HG03520 (cell line): ENCODE results near the gene BCL2.
"Not testable (repeated sequence)": the region's sequence is repeated elsewhere in the genome, so short reads cannot be mapped to it uniquely, and the experiment has no call there.

Experiments used
- ATAC-seq: cut with Tn5 transposase; IDR thresholded peaks from one replicate; pipeline ENCODE4 v1.9.1; 2021; ENCODE audit warnings: mild to moderate bottlenecking, moderate library complexity; ENCODE audit not compliant: unreplicated experiment

Gene BCL2

GRCh38 chr18:63237881-63238692 is 81.5 kb downstream of the BCL2 start:
- no peak for ATAC-seq

GRCh38 chr18:63236921-63237846 is 82.4 kb downstream of the BCL2 start:
- ATAC-seq: no peak

GRCh38 chr18:63236406-63236805 is 83.2 kb downstream of the BCL2 start:
- ATAC-seq: no peak

DNA sequence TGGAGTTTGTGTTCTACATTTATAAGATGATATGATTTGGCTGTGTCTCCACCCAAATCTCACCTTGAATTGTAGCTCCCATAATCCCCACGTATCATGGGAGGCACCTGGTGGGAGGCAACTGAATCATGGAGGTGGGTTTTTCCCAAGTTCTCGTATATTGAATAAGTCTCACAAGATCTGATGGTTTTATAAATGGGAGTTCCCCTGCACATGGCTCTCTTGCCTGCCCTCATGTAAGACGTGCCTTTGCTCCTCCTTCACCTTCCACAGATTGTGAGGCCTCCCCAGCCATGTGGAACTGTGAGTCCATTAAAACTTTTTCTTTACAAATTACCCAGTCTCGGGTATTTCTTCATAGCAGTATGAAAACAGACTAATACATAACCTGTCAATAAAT is 83.6 kb downstream of the BCL2 start:
- ATAC-seq: not testable (repeated sequence)

DNA sequence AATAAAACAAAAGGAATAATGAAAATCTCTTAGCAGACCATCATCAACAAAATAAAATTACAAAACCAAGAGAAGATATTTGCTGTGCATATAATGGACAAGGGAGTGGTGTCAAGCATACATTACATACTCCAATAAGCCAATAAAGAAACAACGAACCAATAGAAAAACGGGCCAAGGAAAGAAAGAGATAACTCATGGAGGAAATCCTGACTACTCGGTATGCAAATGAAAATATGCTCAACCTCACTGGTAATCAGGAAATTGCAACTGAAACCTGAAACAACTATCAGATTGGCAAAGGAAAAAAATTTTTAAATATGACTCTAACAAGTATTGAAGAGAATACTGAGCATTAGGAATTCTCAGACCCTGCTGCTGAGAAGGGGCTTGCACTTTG is 84.7 kb downstream of the BCL2 start:
- ATAC-seq: no peak

GRCh38 chr18:63234432-63234831 is 85.1 kb downstream of the BCL2 start:
- no peak for ATAC-seq

DNA sequence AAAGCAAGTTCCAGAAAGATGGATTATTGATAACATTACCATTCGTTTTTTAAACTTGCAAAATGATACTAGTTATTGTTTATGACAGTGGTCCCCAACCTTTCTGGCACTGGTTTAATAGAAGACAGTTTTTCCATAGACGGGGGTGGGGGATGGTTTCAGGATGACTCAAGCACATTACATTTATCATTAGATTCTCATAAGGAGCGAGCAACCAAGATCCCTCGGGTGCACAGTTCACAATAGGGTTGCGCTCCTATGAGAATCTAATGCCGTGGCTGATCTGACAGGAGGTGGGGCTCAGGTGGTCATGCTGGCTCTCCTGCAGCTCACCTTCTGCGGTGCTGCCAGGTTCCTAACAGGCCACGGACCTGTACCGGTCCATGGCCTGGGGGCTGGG is 86.2 kb downstream of the BCL2 start:
- no peak for ATAC-seq

GRCh38 chr18:63232826-63233225 is 86.7 kb downstream of the BCL2 start:
- no peak for ATAC-seq

GRCh38 chr18:63229971-63230370 is 89.6 kb downstream of the BCL2 start:
- ATAC-seq: no peak

DNA sequence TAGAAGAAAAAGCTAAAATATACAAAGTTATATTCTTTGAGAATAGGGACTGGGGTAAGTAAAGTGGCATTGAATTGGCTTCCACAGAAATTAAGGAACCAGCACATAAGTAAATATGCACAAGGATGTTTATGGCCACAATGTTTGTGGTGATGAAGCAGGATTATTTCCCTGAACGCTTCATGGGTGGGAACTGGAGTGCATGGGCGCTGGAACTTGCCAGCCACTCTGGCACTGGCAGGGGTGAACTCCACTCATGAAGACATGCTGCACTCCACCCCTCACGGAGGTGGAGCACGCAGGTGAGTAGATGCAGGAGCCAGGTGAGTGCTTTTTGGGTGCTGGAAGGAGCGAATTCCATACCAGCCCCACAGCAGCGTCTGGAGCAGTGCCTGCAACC is 94.1 kb downstream of the BCL2 start:
- ATAC-seq: no peak

DNA sequence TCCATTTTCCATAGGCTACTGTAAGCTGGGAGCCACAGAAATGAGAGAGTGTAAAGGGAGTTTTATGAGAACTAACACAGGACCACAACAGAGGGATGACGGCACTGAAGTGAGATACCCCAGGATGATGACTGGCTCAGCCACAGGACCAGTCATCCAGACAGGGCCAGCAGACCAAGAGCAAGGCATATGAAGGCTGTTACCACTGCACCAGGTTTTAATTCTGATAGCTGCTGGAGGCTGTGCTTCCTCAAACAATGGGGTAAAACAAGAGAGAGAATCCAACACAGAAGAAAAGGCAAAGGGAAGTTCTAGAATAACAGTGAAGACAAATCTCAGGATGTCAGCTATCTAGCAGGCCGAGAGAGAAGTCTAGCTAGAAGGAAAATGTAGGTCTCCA is 94.9 kb downstream of the BCL2 start:
- ATAC-seq: no peak

- ATAC-seq: no peak
Measured at GRCh38 chr18:63223837-63224236, 95.7 kb downstream of the BCL2 start.

- ATAC-seq: no peak
Measured at GRCh38 chr18:63220903-63221302, 98.7 kb downstream of the BCL2 start.

DNA sequence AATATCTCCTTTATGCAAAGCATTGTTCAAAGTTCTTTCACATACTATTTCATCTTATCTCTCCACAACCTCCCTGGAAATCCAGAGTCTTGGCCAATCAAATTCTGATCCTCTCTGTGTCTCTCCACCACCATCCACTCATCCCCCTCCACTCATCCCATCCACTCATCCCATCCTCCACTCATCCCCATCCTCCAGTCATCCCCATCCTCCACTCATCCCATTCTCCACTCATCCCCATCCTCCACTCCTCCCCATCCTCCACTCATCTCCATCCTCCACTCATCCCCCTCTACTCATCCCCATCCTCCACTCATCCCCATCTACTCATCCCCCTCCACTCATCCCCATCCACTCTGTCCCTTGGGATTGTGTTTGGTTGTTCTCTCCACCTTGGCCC is 101.1 kb downstream of the BCL2 start:
- no peak for ATAC-seq

DNA sequence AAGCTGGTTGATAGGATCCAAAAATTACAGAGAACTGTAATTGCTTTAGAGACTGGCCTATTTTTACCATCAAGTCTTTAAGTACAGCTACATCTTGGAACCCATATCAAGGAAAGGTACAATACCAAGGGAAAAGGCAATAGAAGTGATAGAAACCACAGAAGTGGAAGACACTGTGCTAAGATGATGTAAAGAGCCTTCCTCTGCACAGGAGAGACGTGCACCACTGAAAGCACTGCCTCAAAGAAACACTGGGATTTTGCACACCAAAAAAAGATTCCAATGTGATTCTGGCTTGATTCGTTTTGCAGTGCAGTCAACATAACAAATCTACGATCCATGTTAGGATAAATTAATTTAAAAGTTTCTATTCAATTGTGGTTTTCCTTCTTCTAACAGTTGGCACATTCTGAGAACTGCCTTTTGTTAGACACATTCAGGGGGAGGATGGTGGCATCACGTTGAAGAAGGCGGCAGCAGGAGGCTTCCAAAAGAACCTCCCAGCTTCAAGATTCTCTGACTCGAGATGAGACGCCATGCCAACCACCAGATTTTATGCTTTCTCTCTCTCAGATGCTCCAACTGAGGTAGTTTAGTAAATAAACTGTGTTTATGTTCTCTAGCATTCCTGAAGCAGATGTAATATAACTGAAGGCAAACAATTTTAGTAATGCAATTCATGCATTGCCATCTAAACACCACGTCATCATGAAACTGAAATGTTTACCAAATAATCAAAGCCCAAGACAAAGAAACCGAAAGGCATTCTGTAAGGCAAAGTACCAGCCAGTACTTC is 102.9 kb downstream of the BCL2 start:
- peak; percentile 70 for ATAC-seq

DNA sequence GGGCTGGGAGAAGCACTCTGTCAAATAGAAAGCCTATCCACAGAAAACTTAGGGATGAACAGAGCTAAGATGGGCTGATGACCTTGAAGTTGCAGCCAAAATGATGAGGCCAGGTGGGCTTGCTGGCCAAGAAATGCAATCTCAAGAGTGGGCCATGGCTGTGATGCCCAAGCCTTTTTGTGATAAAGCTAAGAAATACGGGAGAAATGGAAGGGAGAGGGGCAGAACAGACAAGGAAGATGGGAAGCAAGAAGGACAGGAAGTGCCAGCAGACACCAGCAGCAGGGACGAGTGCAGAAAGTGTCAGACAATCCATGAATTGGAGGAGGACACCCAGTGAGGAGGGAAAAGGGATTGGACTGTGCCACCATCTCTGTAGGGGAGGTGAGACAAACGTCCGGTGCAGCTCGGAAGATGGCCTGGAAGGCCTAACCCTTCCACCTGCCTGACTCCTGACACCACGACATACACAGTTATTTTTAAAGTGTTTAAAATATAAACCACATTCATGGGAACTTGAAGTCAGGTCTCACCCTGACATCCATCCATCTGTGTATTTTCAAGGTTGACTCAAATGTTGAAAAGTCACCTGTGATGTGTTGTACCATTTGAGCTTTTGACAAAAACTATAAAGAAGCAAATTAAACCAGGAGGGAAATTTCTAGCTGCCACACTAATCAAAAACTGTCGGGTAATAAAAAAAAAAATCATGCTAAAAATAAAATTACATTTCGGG is 105.5 kb downstream of the BCL2 start:
- ATAC-seq: no peak

DNA sequence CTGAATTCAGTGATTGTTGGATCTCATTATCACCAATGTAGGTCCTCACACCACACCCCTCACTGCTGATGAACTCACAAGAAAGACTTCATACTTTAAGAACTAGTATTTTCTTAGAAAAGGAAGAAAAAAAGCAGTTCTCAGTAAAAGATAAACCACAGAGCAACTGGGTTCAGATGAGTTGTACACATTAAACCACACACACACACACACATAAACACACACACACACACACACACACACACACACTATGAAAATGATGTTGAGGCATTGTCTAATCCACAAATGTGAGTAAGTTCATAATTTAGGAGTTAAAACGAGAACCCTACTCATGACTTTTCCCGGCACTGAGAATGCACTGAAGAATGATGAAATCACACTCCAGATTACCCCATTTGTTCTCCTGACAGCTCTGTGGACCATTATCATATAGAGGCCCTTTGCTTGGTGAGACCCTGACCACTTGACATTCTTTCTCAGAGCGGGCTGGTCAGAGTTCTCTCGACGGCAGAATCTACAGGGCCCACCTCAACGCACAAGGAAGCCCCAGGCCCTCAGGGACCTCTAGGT is 106.2 kb downstream of the BCL2 start:
- no peak for ATAC-seq

DNA sequence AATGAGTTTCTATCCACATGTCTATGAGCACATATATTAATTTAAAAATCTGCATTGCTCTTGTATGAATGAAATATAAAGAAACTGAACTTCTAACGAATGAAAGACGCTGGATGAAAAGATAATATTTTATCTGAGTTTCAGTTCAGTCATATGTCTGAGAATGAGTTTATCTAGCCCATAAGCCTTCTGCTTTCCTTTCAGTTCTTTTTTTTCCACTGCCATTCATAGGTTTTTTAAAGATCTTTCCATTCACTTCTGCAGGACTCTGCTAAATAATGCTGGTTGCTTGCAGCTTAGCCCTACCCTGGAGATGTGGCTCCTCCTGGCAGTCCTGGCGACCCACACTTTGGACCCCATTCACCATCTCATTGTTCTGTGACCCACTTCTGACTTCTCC is 109.0 kb downstream of the BCL2 start:
- no peak for ATAC-seq

- ATAC-seq: no peak
Measured at GRCh38 chr18:63208676-63209075, 110.9 kb downstream of the BCL2 start.

- ATAC-seq: no peak
Measured at GRCh38 chr18:63207835-63208234, 111.7 kb downstream of the BCL2 start.
